Uterus (tissue), 4 donors: Measurements from ENCODE around the gene WARS2. TPM values are rescaled to one million over a fixed set of nuclear protein-coding genes. Genes with fewer than 3 reads are reported as not detected.

ENCODE experiments used
- DNase-seq, 2 donors: peaks; one replicate each; pipeline ENCODE4 v3.0.0-alpha.2; 2019 to 2020
- H3K27ac ChIP-seq, 2 donors: fragments of 200-600 bp; sonication (generic); 1 replicate in 1 of 2; 2 replicates in 1 of 2; pipeline ENCODE4 v1.5.1; 2016 to 2018
- H3K27me3 ChIP-seq, 2 donors: fragments of 200-600 bp; sonication (generic); one replicate each; pipeline ENCODE4 v1.5.1; 2018 to 2019; ENCODE audit warnings: control low read depth in 1 of 2
- H3K36me3 ChIP-seq, 2 donors: fragments of 200-600 bp; sonication (generic); one replicate each; pipeline ENCODE4 v1.5.1; 2019; ENCODE audit warnings: control low read depth in 1 of 2
- H3K4me1 ChIP-seq, 2 donors: fragments of 200-600 bp; sonication (generic); one replicate each; pipeline ENCODE4 v1.5.1; 2018 to 2019; ENCODE audit warnings: control low read depth in 1 of 2
- H3K4me3 ChIP-seq, 2 donors: fragments of 200-600 bp; sonication (generic); 1 replicate in 1 of 2; 2 replicates in 1 of 2; pipeline ENCODE4 v1.5.1; 2018 to 2019; ENCODE audit warnings: mild to moderate bottlenecking in 1 of 2
- H3K9me3 ChIP-seq, 2 donors: fragments of 200-600 bp; sonication (generic); one replicate each; pipeline ENCODE4 v1.5.1; 2019; ENCODE audit warnings: control low read depth in 1 of 2
- POLR2A ChIP-seq, 2 donors: fragments of 450-650 bp; IDR thresholded peaks; one replicate each; pipeline ENCODE4 v1.6.1; 2016; ENCODE audit warnings: antibody characterized with exemption in 2 of 2, mild to moderate bottlenecking in 1 of 2, moderate library complexity in 1 of 2
- intact Hi-C: fragments of 100-400 bp; cut with DNase I; formaldehyde crosslinking; loops from one replicate; pipeline ENCODE4 v1.15.1; 2023; ENCODE audit warnings: low total_unique reads
- total RNA-seq, 4 donors: library from RNA; depleted of rRNA in 3 of 4; stranded (reverse); fragments of >200 nt in 3 of 4; gene quantifications; one replicate each; pipeline versions ENCODE4 v1.1.0 to v1.2.4, GENCODE V29; 2014 to 2023
- TF ChIP-seq, protein P1 (sequence below), 4 experiments: fragments of 200-600 bp in 2 of 4; fragments of 450-650 bp in 2 of 4; sonication (generic) in 2 of 4; IDR thresholded peaks; one replicate each; pipeline ENCODE4 v1.5.1; 2016 to 2019; ENCODE audit warnings: antibody characterized with exemption in 4 of 4, mild to moderate bottlenecking in 2 of 4, moderate library complexity in 1 of 4
- donor health status: DM: yes; HTN: yes; CAD: no.

WARS2 gene
- total RNA-seq, 4 donors from 2014 or later = 13.5 to 22.6 (median 18.5) TPM

DNA sequence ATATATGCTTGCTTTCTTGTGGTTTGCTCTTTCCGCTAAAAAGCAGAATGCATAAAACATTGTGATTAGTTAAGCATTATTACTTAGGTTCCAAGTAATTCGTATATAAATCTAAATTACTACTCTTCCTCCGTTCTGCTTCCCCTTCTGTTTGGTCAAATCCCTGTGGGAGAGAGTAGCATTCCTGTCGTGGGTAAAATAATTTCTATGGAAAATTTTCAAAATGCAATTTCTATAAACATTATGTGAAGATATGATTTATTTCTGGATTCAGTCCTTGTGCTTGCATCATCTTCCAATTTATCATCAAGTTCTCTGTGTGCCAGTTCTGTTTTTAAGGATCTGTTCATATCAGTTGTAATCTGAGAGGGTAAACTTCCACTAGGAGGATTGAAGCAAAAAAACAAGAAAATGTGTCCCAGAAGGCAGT, 7.2 kb upstream of the WARS2 start:
- Histone ChIP-seq H3K4me3 (no peak overlapping the region), H3K9me3 (no peaks in the 10 kb centered on the region), H3K4me1 (peaks cover 0 to 4% of the 10 kb centered on the region in 2 donors), H3K36me3 (no peaks in the 10 kb centered on the region), H3K27ac (peak overlapping the region; percentile 22 to 29), H3K27me3 (no peaks in the 10 kb centered on the region)
- intact Hi-C loops = no loop called here
- DNase-seq = no peak
- TF ChIP-seq, protein P1, sequence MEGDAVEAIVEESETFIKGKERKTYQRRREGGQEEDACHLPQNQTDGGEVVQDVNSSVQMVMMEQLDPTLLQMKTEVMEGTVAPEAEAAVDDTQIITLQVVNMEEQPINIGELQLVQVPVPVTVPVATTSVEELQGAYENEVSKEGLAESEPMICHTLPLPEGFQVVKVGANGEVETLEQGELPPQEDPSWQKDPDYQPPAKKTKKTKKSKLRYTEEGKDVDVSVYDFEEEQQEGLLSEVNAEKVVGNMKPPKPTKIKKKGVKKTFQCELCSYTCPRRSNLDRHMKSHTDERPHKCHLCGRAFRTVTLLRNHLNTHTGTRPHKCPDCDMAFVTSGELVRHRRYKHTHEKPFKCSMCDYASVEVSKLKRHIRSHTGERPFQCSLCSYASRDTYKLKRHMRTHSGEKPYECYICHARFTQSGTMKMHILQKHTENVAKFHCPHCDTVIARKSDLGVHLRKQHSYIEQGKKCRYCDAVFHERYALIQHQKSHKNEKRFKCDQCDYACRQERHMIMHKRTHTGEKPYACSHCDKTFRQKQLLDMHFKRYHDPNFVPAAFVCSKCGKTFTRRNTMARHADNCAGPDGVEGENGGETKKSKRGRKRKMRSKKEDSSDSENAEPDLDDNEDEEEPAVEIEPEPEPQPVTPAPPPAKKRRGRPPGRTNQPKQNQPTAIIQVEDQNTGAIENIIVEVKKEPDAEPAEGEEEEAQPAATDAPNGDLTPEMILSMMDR (IDR thresholded peaks at IDR 0.05) = no peak
- no peak for TF ChIP-seq POLR2A (IDR thresholded peaks at IDR 0.05)

- no peak overlapping the region for H3K4me3 ChIP-seq
- intact Hi-C loops = no loop called here
- no peak overlapping the region for H3K27ac ChIP-seq
- H3K9me3 ChIP-seq = no peaks in the 10 kb centered on the region
- H3K36me3 ChIP-seq = no peaks in the 10 kb centered on the region
- no peak for DNase-seq
- no peaks in the 10 kb centered on the region for H3K27me3 ChIP-seq
- H3K4me1 ChIP-seq = peaks cover 4% of the 10 kb centered on the region in 2 donors
- no peak for TF ChIP-seq POLR2A (IDR thresholded peaks at IDR 0.05)
- TF ChIP-seq, protein P1 (IDR thresholded peaks at IDR 0.05) = no peak
Measured at GRCh38 chr1:119146466-119146865, 6.0 kb upstream of the WARS2 start.

DNA sequence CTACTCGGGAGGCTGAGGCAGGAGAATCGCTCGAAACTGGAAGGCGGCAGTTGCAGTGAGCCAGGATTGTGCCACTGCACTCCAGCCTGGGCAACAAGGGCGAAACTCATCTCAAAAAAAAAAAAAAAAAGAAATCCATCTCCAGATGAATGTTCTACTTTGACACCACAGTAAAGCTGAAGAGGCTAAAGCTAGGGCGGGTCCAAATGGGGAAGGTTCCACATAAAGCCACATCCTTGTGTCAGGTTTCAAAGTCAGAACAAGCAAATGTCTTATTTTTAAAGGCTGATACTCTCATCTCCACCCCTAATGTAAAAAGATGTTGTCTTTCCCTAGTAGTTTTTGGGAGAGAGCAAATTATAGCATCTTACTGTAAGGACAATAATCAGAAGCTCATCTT, 4.4 kb upstream of the WARS2 start:
- Histone ChIP-seq H3K36me3 (no peaks in the 10 kb centered on the region), H3K4me3 (no peak overlapping the region), H3K9me3 (no peaks in the 10 kb centered on the region), H3K27me3 (no peaks in the 10 kb centered on the region), H3K4me1 (peaks cover 4 to 8% of the 10 kb centered on the region in 2 donors), H3K27ac (no peak overlapping the region)
- TF ChIP-seq POLR2A (IDR thresholded peaks at IDR 0.05) = no peak
- TF ChIP-seq, protein P1 (IDR thresholded peaks at IDR 0.05) = no peak
- no peak for DNase-seq
- intact Hi-C loops = no loop called here

- Histone ChIP-seq H3K4me1 (peaks cover 4 to 8% of the 10 kb centered on the region in 2 donors), H3K9me3 (no peaks in the 10 kb centered on the region), H3K27me3 (no peaks in the 10 kb centered on the region), H3K27ac (no peak overlapping the region), H3K4me3 (no peak overlapping the region), H3K36me3 (no peaks in the 10 kb centered on the region)
- DNase-seq = no peak
- intact Hi-C loops = no loop called here
- no peak for TF ChIP-seq POLR2A (IDR thresholded peaks at IDR 0.05)
- TF ChIP-seq, protein P1 (IDR thresholded peaks at IDR 0.05) = no peak
Measured at GRCh38 chr1:119143706-119144105, 3.3 kb upstream of the WARS2 start.

DNA sequence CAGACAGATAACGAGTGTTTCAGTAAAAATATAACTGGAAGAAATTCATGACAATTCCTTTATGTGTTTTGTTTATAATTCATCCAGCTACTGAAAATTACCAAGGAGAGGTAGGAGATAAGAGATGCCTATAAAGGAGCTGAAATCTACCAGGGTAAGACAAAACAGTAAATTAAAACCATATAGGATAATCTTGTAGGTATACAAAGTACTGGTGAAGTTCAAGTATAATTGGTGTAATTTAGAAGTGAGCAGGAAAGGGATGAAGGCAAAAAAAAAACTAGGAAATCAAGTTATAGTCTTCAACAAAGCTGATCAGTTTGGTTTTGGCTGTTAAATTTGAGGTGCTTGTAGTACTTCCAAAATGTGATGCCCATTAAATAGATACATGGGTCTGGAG, 1.2 kb upstream of the WARS2 start:
- TF ChIP-seq POLR2A (IDR thresholded peaks at IDR 0.05) = no peak
- TF ChIP-seq, protein P1 (IDR thresholded peaks at IDR 0.05) = no peak
- Histone ChIP-seq H3K27me3 (no peaks in the 10 kb centered on the region), H3K27ac (no peak overlapping the region), H3K9me3 (no peaks in the 10 kb centered on the region), H3K4me3 (no peak overlapping the region), H3K4me1 (peaks cover 0 to 8% of the 10 kb centered on the region in 2 donors), H3K36me3 (no peaks in the 10 kb centered on the region)
- no peak for DNase-seq
- intact Hi-C loops = no loop called here
